Pancreas (tissue), 10 donors: ENCODE results near the gene AKAP1. TPM values are rescaled to one million over a fixed set of nuclear protein-coding genes. Genes with fewer than 3 reads are reported as not detected.

Source experiments
- ATAC-seq, 4 donors: fragments of 200-7000 bp; cut with Tn5 transposase; one replicate each; pipeline versions ENCODE4 v1.8.0 to v1.9.1; 2020; ENCODE audit warnings: mild to moderate bottlenecking in 4 of 4, moderate library complexity in 4 of 4
- DNase-seq, 6 donors: peaks; one replicate each; pipeline ENCODE4 v3.0.0-alpha.2; 2020
- FAIRE-seq: peaks from 2 replicates; lab custom pipeline; 2012; peaks lifted over from hg19 to GRCh38; lab: Jason Lieb, UNC
- H3K27ac ChIP-seq, 4 donors: fragments of 200-600 bp; sonication (generic); 1 replicate in 3 of 4; 2 replicates in 1 of 4; pipeline versions ENCODE4 v1.5.0 to v1.8.0; 2020
- H3K27me3 ChIP-seq, 4 donors: fragments of 200-600 bp; one replicate each; pipeline ENCODE4 v1.8.0; 2021
- H3K36me3 ChIP-seq, 3 donors: fragments of 200-600 bp; sonication (generic) in 1 of 3; one replicate each; pipeline versions ENCODE4 v1.5.0 to v1.8.0; 2020 to 2021
- H3K4me1 ChIP-seq, 3 donors: fragments of 200-600 bp; one replicate each; pipeline ENCODE4 v1.8.0; 2021
- H3K4me3 ChIP-seq, 4 donors: fragments of 200-600 bp; sonication (generic) in 2 of 4; one replicate each; pipeline versions ENCODE4 v1.5.0 to v1.8.0; 2020 to 2021
- H3K9me3 ChIP-seq, 4 donors: fragments of 200-600 bp; one replicate each; pipeline ENCODE4 v1.8.0; 2021
- WGBS, 2 donors: extraction: QIAGEN DNeasy Blood & Tissue Kit; methylation state at CpG; one replicate each; pipeline ENCODE4 v1.1.7; 2013; 5-methylcytosine and 5-hydroxymethylcytosine counted together
- intact Hi-C, 3 donors: fragments of 100-400 bp; cut with DNase I; formaldehyde crosslinking; loops; one replicate each; pipeline versions ENCODE4 v1.11.1 to v1.14.2; 2022
- polyA plus RNA-seq, 2 donors: library from polyadenylated mRNA; stranded (reverse); fragments of 200-250 nt; gene quantifications; one replicate each; pipeline ENCODE4 v1.2.3, GENCODE V29; 2013
- total RNA-seq, 6 donors: library from RNA; stranded (reverse); fragmentation: NEBNext Ultra II Directional in 4 of 6; extraction: Animal tissue kit (Norgen Biotek cat#: 25700) in 4 of 6; gene quantifications; one replicate each; pipeline versions ENCODE4 v1.2.1 to v1.2.4, GENCODE V29; 2021 to 2023
- TF ChIP-seq, protein P1 (sequence below), 4 donors: fragments of 200-600 bp; sonication (generic) in 3 of 4; IDR thresholded peaks; one replicate each; pipeline versions ENCODE4 v1.5.0 to v1.8.0; 2021; ENCODE audit warnings: antibody characterized with exemption in 4 of 4
- donor health status: healthy with polysubstance abuse.
- donor health status: DM: no; HTN: no; CAD: no; lungs with moderate emphysema.
- donor health status: DM: no; HTN: no; CAD: no.
- donor health status: control.
- donor health status: control.
- donor health status: Bipolar disorder and iron deficiency.
- donor health status: DM: yes; HTN: yes; CAD: no.
- donor health status: DM: no; HTN: no; CAD: no.
- donor health status: DM: no; HTN: no; CAD: no.
- donor health status: DM: yes; HTN: yes; CAD: no.

The AKAP1 gene
- total and polyA plus RNA-seq, 8 donors: 9.8 to 23.8 (median 15.3) TPM

- intact Hi-C loops: loop anchor here in 1 of 3 donors (10.0 kb wide), 1 partner anchor 981 kb away; no protein-coding TSS in a partner anchor
Measured at GRCh38 chr17:57133486-57133885, 48.4 kb downstream of the AKAP1 start.

GRCh38 chr17:57135026-57135788 lies 50.2 kb downstream of the AKAP1 start:
- ATAC-seq: no peak
- WGBS, 2 donors: 82 to 85% methylated on average over 13 of the region's 13 CpGs
- H3K4me1 ChIP-seq: peaks cover 0 to 4% (median 0%) of the 10 kb centered on the region in 3 donors
- H3K27me3 ChIP-seq: no peaks in the 10 kb centered on the region
- DNase-seq: no peak
- intact Hi-C loops: loop anchor here in 1 of 3 donors (10.0 kb wide), 1 partner anchor 980 kb away; no protein-coding TSS in a partner anchor
- TF ChIP-seq, protein P1, sequence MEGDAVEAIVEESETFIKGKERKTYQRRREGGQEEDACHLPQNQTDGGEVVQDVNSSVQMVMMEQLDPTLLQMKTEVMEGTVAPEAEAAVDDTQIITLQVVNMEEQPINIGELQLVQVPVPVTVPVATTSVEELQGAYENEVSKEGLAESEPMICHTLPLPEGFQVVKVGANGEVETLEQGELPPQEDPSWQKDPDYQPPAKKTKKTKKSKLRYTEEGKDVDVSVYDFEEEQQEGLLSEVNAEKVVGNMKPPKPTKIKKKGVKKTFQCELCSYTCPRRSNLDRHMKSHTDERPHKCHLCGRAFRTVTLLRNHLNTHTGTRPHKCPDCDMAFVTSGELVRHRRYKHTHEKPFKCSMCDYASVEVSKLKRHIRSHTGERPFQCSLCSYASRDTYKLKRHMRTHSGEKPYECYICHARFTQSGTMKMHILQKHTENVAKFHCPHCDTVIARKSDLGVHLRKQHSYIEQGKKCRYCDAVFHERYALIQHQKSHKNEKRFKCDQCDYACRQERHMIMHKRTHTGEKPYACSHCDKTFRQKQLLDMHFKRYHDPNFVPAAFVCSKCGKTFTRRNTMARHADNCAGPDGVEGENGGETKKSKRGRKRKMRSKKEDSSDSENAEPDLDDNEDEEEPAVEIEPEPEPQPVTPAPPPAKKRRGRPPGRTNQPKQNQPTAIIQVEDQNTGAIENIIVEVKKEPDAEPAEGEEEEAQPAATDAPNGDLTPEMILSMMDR (IDR thresholded peaks at IDR 0.05): no peak
- no peak overlapping the region for H3K4me3 ChIP-seq
- H3K27ac ChIP-seq: no peak overlapping the region
- no peaks in the 10 kb centered on the region for H3K9me3 ChIP-seq
- FAIRE-seq: no peak
- no peaks in the 10 kb centered on the region for H3K36me3 ChIP-seq

More at GRCh38 chr17:57133486-57133885, 48.4 kb downstream of the AKAP1 start:
- Histone ChIP-seq H3K9me3 (no peaks in the 10 kb centered on the region), H3K4me3 (no peak overlapping the region), H3K27me3 (no peaks in the 10 kb centered on the region), H3K4me1 (peaks cover 0 to 4% (median 0%) of the 10 kb centered on the region in 3 donors), H3K27ac (no peak overlapping the region), H3K36me3 (no peaks in the 10 kb centered on the region)
- TF ChIP-seq, protein P1 (IDR thresholded peaks at IDR 0.05): no peak
- no peak for DNase-seq
- ATAC-seq: no peak
- no peak for FAIRE-seq
- 89 to 93% methylated on average over 7 of the region's 7 CpGs for WGBS, 2 donors

- Histone ChIP-seq H3K4me1 (no peaks in the 10 kb centered on the region), H3K36me3 (no peaks in the 10 kb centered on the region), H3K27ac (no peak overlapping the region), H3K9me3 (no peaks in the 10 kb centered on the region), H3K4me3 (no peak overlapping the region), H3K27me3 (no peaks in the 10 kb centered on the region)
- FAIRE-seq (no peak), DNase-seq (no peak), ATAC-seq (peak in 1 of 4 donors; percentile 33)
- intact Hi-C loops: loop anchor here in 1 of 3 donors (10.0 kb wide), 1 partner anchor 979 kb away; no protein-coding TSS in a partner anchor
- TF ChIP-seq, protein P1 (IDR thresholded peaks at IDR 0.05): no peak
- WGBS, 2 donors: 46 to 53% methylated on average over 21 of the region's 21 CpGs
Measured at GRCh38 chr17:57135789-57136291, 50.8 kb downstream of the AKAP1 start.

GRCh38 chr17:57136355-57136754 lies 51.3 kb downstream of the AKAP1 start:
- ATAC-seq (no peak), FAIRE-seq (no peak), DNase-seq (no peak)
- H3K9me3 ChIP-seq: no peaks in the 10 kb centered on the region
- H3K36me3 ChIP-seq: no peaks in the 10 kb centered on the region
- H3K27ac ChIP-seq: no peak overlapping the region
- intact Hi-C loops: loop anchor here in 1 of 3 donors (10.0 kb wide), 1 partner anchor 978 kb away; no protein-coding TSS in a partner anchor
- H3K27me3 ChIP-seq: no peaks in the 10 kb centered on the region
- no peaks in the 10 kb centered on the region for H3K4me1 ChIP-seq
- no peak overlapping the region for H3K4me3 ChIP-seq
- TF ChIP-seq, protein P1 (IDR thresholded peaks at IDR 0.05): no peak
- WGBS, 2 donors: 69 to 70% methylated on average over 13 of the region's 13 CpGs
